GM12891 (cell line): Measurements from ENCODE around the gene DCC.

Source experiments
- PAX5 ChIP-seq: IDR thresholded peaks from 2 replicates; pipeline ENCODE4 v1.6.1; 2011; ENCODE audit warnings: low read length, moderate library complexity, mild to moderate bottlenecking; ENCODE audit not compliant: insufficient read depth, severe bottlenecking
- POLR2A ChIP-seq: IDR thresholded peaks from 2 replicates; pipeline ENCODE4 v1.6.1; 2011; ENCODE audit warnings: low read depth, low read length, control low read depth
- POLR2AphosphoS5 ChIP-seq: IDR thresholded peaks from 2 replicates; pipeline ENCODE4 v1.6.1; 2011; ENCODE audit warnings: low read depth, low read length, control low read depth
- SPI1 ChIP-seq: IDR thresholded peaks from 2 replicates; pipeline ENCODE4 v1.6.1; 2011; ENCODE audit warnings: low read depth, low read length, control low read depth

DNA sequence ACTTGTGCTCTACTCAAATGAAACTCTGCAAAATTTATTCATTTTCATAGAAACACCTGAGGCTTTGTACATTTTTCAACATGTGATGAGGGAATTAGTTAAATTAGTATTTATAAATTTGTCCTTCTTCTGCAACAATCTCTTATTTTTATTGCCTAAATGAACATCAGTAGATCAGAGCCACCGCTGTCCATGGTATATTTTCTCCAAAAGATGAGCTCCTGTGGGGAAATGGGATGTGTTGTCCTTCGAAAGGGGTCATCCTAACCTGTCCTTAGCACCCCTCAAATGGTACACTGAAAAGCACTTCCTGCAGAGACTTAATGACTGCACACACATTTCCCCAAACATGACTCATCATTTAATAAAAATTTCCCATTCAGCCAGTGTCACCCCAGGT is 1169.9 kb downstream of the DCC start:
- TF ChIP-seq POLR2A, result no peak
- no peak for TF ChIP-seq POLR2AphosphoS5
- TF ChIP-seq PAX5, result no peak
- no peak for TF ChIP-seq SPI1
